Fibroblast of lung (primary cell): ENCODE results near the gene SGO2.

Experiments used
- CTCF ChIP-seq, 2 donors: IDR thresholded peaks in 1 of 2; conservative IDR thresholded peaks in 1 of 2; 1 replicate in 1 of 2; 2 replicates in 1 of 2; pipeline ENCODE4 v1.5.1; 2011 to 2012; ENCODE audit warnings: low read length in 2 of 2, control low read depth in 1 of 2, inconsistent platforms in 1 of 2, low read depth in 1 of 2, mild to moderate bottlenecking in 1 of 2
- EZH2 ChIP-seq: IDR thresholded peaks from 2 replicates; pipeline ENCODE4 v1.5.1; 2012; ENCODE audit warnings: low read length, control low read depth, mild to moderate bottlenecking; ENCODE audit errors: missing control alignments

DNA sequence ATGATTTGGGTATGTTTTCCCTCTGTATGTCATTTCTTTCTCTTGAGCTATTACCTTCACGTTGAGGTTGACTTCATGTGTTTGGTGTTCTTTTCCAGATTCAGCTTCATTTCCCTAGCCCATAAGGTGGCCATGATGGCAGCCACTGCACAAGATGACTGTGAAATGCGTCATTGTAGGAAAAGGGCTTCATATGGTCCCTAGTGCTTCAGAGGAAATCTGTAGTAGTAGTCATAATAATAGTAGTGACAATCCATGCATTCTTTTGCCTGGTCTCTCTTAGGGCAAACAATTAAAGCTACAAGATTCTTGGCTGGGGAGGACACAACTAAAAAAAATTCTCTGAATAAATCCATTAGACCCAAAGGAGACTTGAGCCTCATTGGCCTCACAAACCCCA is 88.2 kb downstream of the SGO2 start:
- TF ChIP-seq CTCF (conservative IDR thresholded peaks at IDR 0.05 in 1 of 2, IDR thresholded peaks at IDR 0.05 in 1 of 2; ENCODE audit: low read depth in 1 of 2, low read length in 2 of 2) (no peak), EZH2 (no peak)
